ENCODE data around the gene TRA2B. TPM values are rescaled to one million over a fixed set of nuclear protein-coding genes. Genes with fewer than 3 reads are reported as not detected.
A peak's percentile ranks its signal among the peaks of the same experiment; 100 is the strongest.

The TRA2B gene
- total RNA-seq, 1 experiment from 2014 or later: 358 TPM

GRCh38 chr3:185961675-185962232 lies 23.9 kb upstream of the TRA2B start:
- no peak overlapping the region for H3K27ac ChIP-seq
- H3K4me1 ChIP-seq: 0 out of 2 replicates have a peak, but pooled peaks cover 6% of the 10 kb centered on the region
- no peaks in the 10 kb centered on the region for H3K27me3 ChIP-seq
- H3K4me3 ChIP-seq: no peak overlapping the region
- no peak for DNase-seq
- H3K36me3 ChIP-seq: no peaks in the 10 kb centered on the region
- H3K9me3 ChIP-seq (replicated peaks): no peaks in the 10 kb centered on the region

GRCh38 chr3:185960522-185961288 lies 22.9 kb upstream of the TRA2B start:
- H3K27ac ChIP-seq: no peak overlapping the region
- no peaks in the 10 kb centered on the region for H3K9me3 ChIP-seq (replicated peaks)

GRCh38 chr3:185959609-185960521 lies 22.1 kb upstream of the TRA2B start:
- peak overlapping the region; percentile 23; the same call in 1 of the 2 replicates for H3K4me3 ChIP-seq

More at GRCh38 chr3:185960522-185961288, 22.9 kb upstream of the TRA2B start:
- Histone ChIP-seq H3K4me3 (no peak overlapping the region), H3K36me3 (no peaks in the 10 kb centered on the region), H3K27me3 (no peaks in the 10 kb centered on the region), H3K4me1 (0 out of 2 replicates have a peak, but pooled peaks cover 6% of the 10 kb centered on the region)
- no peak for DNase-seq

GRCh38 chr3:185958626-185959025 lies 20.8 kb upstream of the TRA2B start:
- Histone ChIP-seq H3K27me3 (no peaks in the 10 kb centered on the region), H3K27ac (no peak overlapping the region), H3K9me3 (replicated peaks) (no peaks in the 10 kb centered on the region), H3K4me1 (0 out of 2 replicates have a peak, but pooled peaks cover 6% of the 10 kb centered on the region), H3K36me3 (no peaks in the 10 kb centered on the region), H3K4me3 (no peak overlapping the region)
- no peak for DNase-seq

More at GRCh38 chr3:185959609-185960521, 22.1 kb upstream of the TRA2B start:
- DNase-seq: peak; percentile 26 to 74
- Histone ChIP-seq H3K9me3 (replicated peaks) (no peaks in the 10 kb centered on the region), H3K27me3 (no peaks in the 10 kb centered on the region), H3K4me1 (0 out of 2 replicates have a peak, but pooled peaks cover 6% of the 10 kb centered on the region), H3K36me3 (no peaks in the 10 kb centered on the region), H3K27ac (0 out of 2 replicates have a peak overlapping the region, but pooled peaks have one; percentile 38)

- Histone ChIP-seq H3K27ac (no peak overlapping the region), H3K9me3 (replicated peaks) (no peaks in the 10 kb centered on the region), H3K27me3 (no peaks in the 10 kb centered on the region), H3K4me3 (no peak overlapping the region), H3K36me3 (no peaks in the 10 kb centered on the region), H3K4me1 (0 out of 2 replicates have a peak, but pooled peaks cover 6% of the 10 kb centered on the region)
- no peak for DNase-seq
Observed at GRCh38 chr3:185956244-185956643, 18.4 kb upstream of the TRA2B start.

- H3K4me3 ChIP-seq: no peak overlapping the region
- no peaks in the 10 kb centered on the region for H3K9me3 ChIP-seq (replicated peaks)
- no peak overlapping the region for H3K27ac ChIP-seq
- H3K4me1 ChIP-seq: no peaks in the 10 kb centered on the region
- H3K36me3 ChIP-seq: no peaks in the 10 kb centered on the region
- DNase-seq: no peak
- H3K27me3 ChIP-seq: no peaks in the 10 kb centered on the region
Observed at GRCh38 chr3:185954366-185954723, 16.5 kb upstream of the TRA2B start.

GRCh38 chr3:185950728-185951127 lies 12.9 kb upstream of the TRA2B start:
- Histone ChIP-seq H3K4me1 (no peaks in the 10 kb centered on the region), H3K4me3 (no peak overlapping the region), H3K9me3 (replicated peaks) (no peaks in the 10 kb centered on the region), H3K27ac (no peak overlapping the region), H3K36me3 (no peaks in the 10 kb centered on the region), H3K27me3 (no peaks in the 10 kb centered on the region)
- DNase-seq: no peak

- no peak for DNase-seq
- no peaks in the 10 kb centered on the region for H3K4me1 ChIP-seq
- H3K36me3 ChIP-seq: no peaks in the 10 kb centered on the region
- no peak overlapping the region for H3K27ac ChIP-seq
- H3K9me3 ChIP-seq (replicated peaks): no peaks in the 10 kb centered on the region
- no peak overlapping the region for H3K4me3 ChIP-seq
- H3K27me3 ChIP-seq: no peaks in the 10 kb centered on the region
Observed at GRCh38 chr3:185949515-185949914, 11.7 kb upstream of the TRA2B start.

GRCh38 chr3:185948292-185948691 lies 10.5 kb upstream of the TRA2B start:
- Histone ChIP-seq H3K4me3 (no peak overlapping the region), H3K27ac (no peak overlapping the region), H3K27me3 (no peaks in the 10 kb centered on the region), H3K9me3 (replicated peaks) (no peaks in the 10 kb centered on the region), H3K36me3 (no peaks in the 10 kb centered on the region), H3K4me1 (no peaks in the 10 kb centered on the region)
- DNase-seq: no peak

GRCh38 chr3:185943760-185944106 lies 5.9 kb upstream of the TRA2B start:
- no peaks in the 10 kb centered on the region for H3K36me3 ChIP-seq
- H3K27me3 ChIP-seq: no peaks in the 10 kb centered on the region
- no peak overlapping the region for H3K4me3 ChIP-seq
- H3K9me3 ChIP-seq (replicated peaks): no peaks in the 10 kb centered on the region
- H3K27ac ChIP-seq: no peak overlapping the region
- DNase-seq: no peak
- no peaks in the 10 kb centered on the region for H3K4me1 ChIP-seq

GRCh38 chr3:185942907-185943759 lies 5.3 kb upstream of the TRA2B start:
- Histone ChIP-seq H3K27me3 (no peaks in the 10 kb centered on the region), H3K4me1 (no peaks in the 10 kb centered on the region), H3K27ac (no peak overlapping the region), H3K4me3 (no peak overlapping the region), H3K36me3 (no peaks in the 10 kb centered on the region), H3K9me3 (replicated peaks) (no peaks in the 10 kb centered on the region)
- peak; percentile 59 to 86 for DNase-seq

GRCh38 chr3:185942396-185942795 lies 4.6 kb upstream of the TRA2B start:
- no peak overlapping the region for H3K4me3 ChIP-seq
- no peak overlapping the region for H3K27ac ChIP-seq
- no peak for DNase-seq
- 0 out of 2 replicates have a peak, but pooled peaks cover 3% of the 10 kb centered on the region for H3K36me3 ChIP-seq
- no peaks in the 10 kb centered on the region for H3K9me3 ChIP-seq (replicated peaks)
- H3K4me1 ChIP-seq: no peaks in the 10 kb centered on the region
- H3K27me3 ChIP-seq: no peaks in the 10 kb centered on the region

- Histone ChIP-seq H3K4me3 (no peak overlapping the region), H3K4me1 (no peaks in the 10 kb centered on the region), H3K27ac (no peak overlapping the region), H3K9me3 (replicated peaks) (no peaks in the 10 kb centered on the region), H3K36me3 (peaks cover 15% of the 10 kb centered on the region; the same call in 1 of the 2 replicates), H3K27me3 (no peaks in the 10 kb centered on the region)
- no peak for DNase-seq
Observed at GRCh38 chr3:185940951-185941350, 3.1 kb upstream of the TRA2B start.

- no peak overlapping the region for H3K27ac ChIP-seq
- H3K36me3 ChIP-seq: peaks cover 24% of the 10 kb centered on the region
- H3K4me1 ChIP-seq: no peaks in the 10 kb centered on the region
Observed at GRCh38 chr3:185939721-185940120, 1.9 kb upstream of the TRA2B start.

More at GRCh38 chr3:185939721-185940120, 1.9 kb upstream of the TRA2B start:
- H3K4me3 ChIP-seq: no peak overlapping the region
- H3K27me3 ChIP-seq: no peaks in the 10 kb centered on the region
- no peaks in the 10 kb centered on the region for H3K9me3 ChIP-seq (replicated peaks)
- no peak for DNase-seq

All from SJCRH30 (cell line).